ENCODE measurements around the gene BRD4.

DNA sequence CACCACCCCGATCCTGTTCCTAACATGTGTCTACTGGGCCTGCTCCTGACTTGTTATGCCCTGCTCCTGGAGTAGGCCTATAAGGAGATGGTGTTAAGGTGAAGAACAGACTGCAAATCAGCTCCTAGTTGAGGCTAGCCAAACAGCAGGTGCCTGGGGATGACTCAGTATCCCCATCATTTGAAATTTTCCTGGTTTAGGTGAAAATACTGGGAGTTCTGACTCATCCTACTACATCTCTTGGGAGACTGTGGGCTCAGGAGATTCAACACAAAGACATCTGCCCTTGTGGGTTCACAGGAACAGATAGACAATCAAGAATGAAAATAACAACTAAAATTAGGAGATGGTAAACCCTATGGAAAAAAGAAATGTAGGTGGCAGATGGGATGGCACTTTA, 41.2 kb downstream of the BRD4 start:
- TF ChIP-seq, protein P1, sequence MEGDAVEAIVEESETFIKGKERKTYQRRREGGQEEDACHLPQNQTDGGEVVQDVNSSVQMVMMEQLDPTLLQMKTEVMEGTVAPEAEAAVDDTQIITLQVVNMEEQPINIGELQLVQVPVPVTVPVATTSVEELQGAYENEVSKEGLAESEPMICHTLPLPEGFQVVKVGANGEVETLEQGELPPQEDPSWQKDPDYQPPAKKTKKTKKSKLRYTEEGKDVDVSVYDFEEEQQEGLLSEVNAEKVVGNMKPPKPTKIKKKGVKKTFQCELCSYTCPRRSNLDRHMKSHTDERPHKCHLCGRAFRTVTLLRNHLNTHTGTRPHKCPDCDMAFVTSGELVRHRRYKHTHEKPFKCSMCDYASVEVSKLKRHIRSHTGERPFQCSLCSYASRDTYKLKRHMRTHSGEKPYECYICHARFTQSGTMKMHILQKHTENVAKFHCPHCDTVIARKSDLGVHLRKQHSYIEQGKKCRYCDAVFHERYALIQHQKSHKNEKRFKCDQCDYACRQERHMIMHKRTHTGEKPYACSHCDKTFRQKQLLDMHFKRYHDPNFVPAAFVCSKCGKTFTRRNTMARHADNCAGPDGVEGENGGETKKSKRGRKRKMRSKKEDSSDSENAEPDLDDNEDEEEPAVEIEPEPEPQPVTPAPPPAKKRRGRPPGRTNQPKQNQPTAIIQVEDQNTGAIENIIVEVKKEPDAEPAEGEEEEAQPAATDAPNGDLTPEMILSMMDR (IDR thresholded peaks at IDR 0.05), result no peak
- no peak for TF ChIP-seq POLR2A (IDR thresholded peaks at IDR 0.05)

Data from Peyer's patch (tissue), 4 donors.